ENCODE results near the gene SLC25A22. TPM values are rescaled to one million over a fixed set of nuclear protein-coding genes. Genes with fewer than 3 reads are reported as not detected.
A peak's percentile ranks its signal among the peaks of the same experiment; 100 is the strongest.

SLC25A22 gene
- total and polyA plus RNA-seq, 2 donors (not counting 1 experiment from before 2014, with no cell fraction given) = 25.7 to 45.7 TPM

DNA sequence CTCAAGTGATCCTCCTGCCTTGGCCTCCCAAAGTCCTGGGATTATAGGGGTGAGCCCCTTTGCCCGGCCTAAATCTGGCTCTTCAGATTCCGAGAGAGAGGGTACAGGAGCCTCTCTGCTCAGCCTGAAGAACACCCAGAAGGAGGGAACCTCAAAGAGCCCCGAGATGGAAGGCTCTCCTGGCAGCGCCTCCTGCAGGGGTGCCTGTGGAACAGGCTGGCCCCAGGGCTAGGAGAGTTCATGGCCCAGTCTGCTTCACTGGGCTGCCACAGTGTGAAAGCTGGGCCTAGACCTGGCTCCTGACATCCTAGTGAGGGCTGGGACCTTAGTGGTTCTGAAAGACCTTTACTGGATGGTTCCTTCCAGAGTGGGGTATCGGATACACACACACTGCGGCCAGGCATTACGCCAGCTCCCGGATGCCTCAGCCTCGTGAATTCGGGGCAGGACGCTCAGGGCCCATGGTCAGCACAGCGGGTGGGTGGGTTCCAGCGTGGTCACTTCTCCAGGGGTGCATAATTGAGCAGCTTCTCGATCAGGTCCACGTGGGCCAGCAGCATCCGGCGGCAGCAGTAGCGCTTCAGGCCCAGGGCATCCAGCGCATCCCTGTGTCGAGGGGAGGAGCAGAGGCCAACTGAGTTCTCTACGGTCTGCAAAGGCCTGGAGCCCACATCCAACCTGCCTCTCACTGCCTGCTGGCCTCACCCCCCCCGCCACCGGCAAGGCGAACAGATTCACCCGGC is 42.0 kb upstream of the SLC25A22 start:
- CTCF ChIA-PET = no interaction called here
- POLR2A ChIA-PET = interaction anchor here (0.7 to 5.2 kb wide), 2 partner anchors 15 to 21 kb away, joined by 4 to 29 read pairs; partner anchors contain the start of gene PNPLA2
- WGBS (ENCODE audit: insufficient coverage) = 96% methylated on average over 20 of the region's 25 CpGs
- H3K27ac ChIP-seq (ENCODE audit: low read length in 2 of 2) = no peak overlapping the region
- H3K9me3 ChIP-seq (ENCODE audit: control extremely low read depth in 1 of 3, control insufficient read depth in 2 of 3, insufficient read depth in 1 of 3, low read length in 2 of 3) = no peaks in the 10 kb centered on the region
- Mint-ChIP-seq H3K4me1 (peaks cover 27% of the 10 kb centered on the region), H3K9me3 (ENCODE audit: insufficient read depth) (no peaks in the 10 kb centered on the region), H3K4me3 (peak overlapping the region; percentile 72), H3K27me3 (no peaks in the 10 kb centered on the region), H3K27ac (peak overlapping the region; percentile 37)
- ATAC-seq (ENCODE audit: low read depth) = no peak
- peaks cover 20% of the 10 kb centered on the region for H3K79me2 ChIP-seq (ENCODE audit: control insufficient read depth, insufficient read depth, low read length)
- intact Hi-C loops (cut with micrococcal nuclease) = loop anchor here (5.0 kb wide), 1 partner anchor 1012 kb away; the partner anchor contains the start of gene LSP1
- H4K20me1 ChIP-seq (ENCODE audit: control insufficient read depth, insufficient read depth, low read length, poor library complexity, severe bottlenecking) = peaks cover 48% of the 10 kb centered on the region
- peaks cover 0 to 19% of the 10 kb centered on the region in 2 experiments for H3K36me3 ChIP-seq (replicated peaks in 1 of 2; ENCODE audit: control extremely low read depth in 1 of 2, control insufficient read depth in 1 of 2, extremely low read depth in 1 of 2, insufficient read depth in 2 of 2, low read length in 1 of 2)
- peaks cover 26 to 37% of the 10 kb centered on the region in 2 donors for H3K4me1 ChIP-seq (ENCODE audit: control insufficient read depth in 2 of 2, insufficient read depth in 2 of 2, low read length in 2 of 2)
- TF ChIP-seq CTCF (IDR thresholded peaks at IDR 0.05) = no peak
- TF ChIP-seq EZH2 (IDR thresholded peaks at IDR 0.05; ENCODE audit: borderline replicate concordance, insufficient read depth, low read depth, low read length, poor library complexity, severe bottlenecking) = no peak
- DNase-seq = no peak
- no peak overlapping the region for H3K4me3 ChIP-seq (ENCODE audit: control extremely low read depth in 1 of 5, extremely low read depth in 1 of 5, insufficient read depth in 1 of 5, low read depth in 2 of 5, low read length in 4 of 5)
- H3K4me2 ChIP-seq (replicated peaks; ENCODE audit: low read depth, low read length, poor library complexity, severe bottlenecking) = no peak overlapping the region
- H3K9ac ChIP-seq (ENCODE audit: low read length) = no peak overlapping the region
- H2AFZ ChIP-seq (ENCODE audit: insufficient read depth, low read depth, low read length, poor library complexity, severe bottlenecking) = no peak overlapping the region
- peaks cover 0 to 21% (median 7%) of the 10 kb centered on the region in 4 experiments for H3K27me3 ChIP-seq (replicated peaks in 1 of 4; ENCODE audit: control extremely low read depth in 1 of 4, control insufficient read depth in 3 of 4, insufficient read depth in 4 of 4, low read length in 3 of 4)

- POLR2A ChIA-PET = interaction anchor here (5.2 kb wide), 1 partner anchor 20 kb away, joined by 29 read pairs; the partner anchor contains the start of gene PNPLA2
Observed at GRCh38 chr11:839280-839623, 41.2 kb upstream of the SLC25A22 start.

More at GRCh38 chr11:839280-839623, 41.2 kb upstream of the SLC25A22 start:
- H3K27ac ChIP-seq (ENCODE audit: low read length in 2 of 2) = no peak overlapping the region
- peaks cover 20% of the 10 kb centered on the region for H3K79me2 ChIP-seq (ENCODE audit: control insufficient read depth, insufficient read depth, low read length)
- no peak overlapping the region for H2AFZ ChIP-seq (ENCODE audit: insufficient read depth, low read depth, low read length, poor library complexity, severe bottlenecking)
- Mint-ChIP-seq H3K27me3 (no peaks in the 10 kb centered on the region), H3K4me1 (peaks cover 22% of the 10 kb centered on the region), H3K9me3 (ENCODE audit: insufficient read depth) (no peaks in the 10 kb centered on the region), H3K4me3 (no peak overlapping the region), H3K27ac (no peak overlapping the region)
- no peak overlapping the region for H3K4me2 ChIP-seq (replicated peaks; ENCODE audit: low read depth, low read length, poor library complexity, severe bottlenecking)
- ATAC-seq (ENCODE audit: low read depth) (no peak), DNase-seq (no peak)
- H3K9ac ChIP-seq (ENCODE audit: low read length) = no peak overlapping the region
- H3K27me3 ChIP-seq (replicated peaks in 1 of 4; ENCODE audit: control extremely low read depth in 1 of 4, control insufficient read depth in 3 of 4, insufficient read depth in 4 of 4, low read length in 3 of 4) = peaks cover 0 to 22% (median 7%) of the 10 kb centered on the region in 4 experiments
- H3K4me3 ChIP-seq (ENCODE audit: control extremely low read depth in 1 of 5, extremely low read depth in 1 of 5, insufficient read depth in 1 of 5, low read depth in 2 of 5, low read length in 4 of 5) = no peak overlapping the region
- peaks cover 53% of the 10 kb centered on the region for H4K20me1 ChIP-seq (ENCODE audit: control insufficient read depth, insufficient read depth, low read length, poor library complexity, severe bottlenecking)
- peaks cover 0 to 19% of the 10 kb centered on the region in 2 experiments for H3K36me3 ChIP-seq (replicated peaks in 1 of 2; ENCODE audit: control extremely low read depth in 1 of 2, control insufficient read depth in 1 of 2, extremely low read depth in 1 of 2, insufficient read depth in 2 of 2, low read length in 1 of 2)
- H3K4me1 ChIP-seq (ENCODE audit: control insufficient read depth in 2 of 2, insufficient read depth in 2 of 2, low read length in 2 of 2) = peaks cover 20 to 35% of the 10 kb centered on the region in 2 donors
- CTCF ChIA-PET = no interaction called here
- no peaks in the 10 kb centered on the region for H3K9me3 ChIP-seq (ENCODE audit: control extremely low read depth in 1 of 3, control insufficient read depth in 2 of 3, insufficient read depth in 1 of 3, low read length in 2 of 3)
- intact Hi-C loops (cut with micrococcal nuclease) = no loop called here
- WGBS (ENCODE audit: insufficient coverage) = 95% methylated on average over 5 of the region's 5 CpGs
- no peak for TF ChIP-seq EZH2 (IDR thresholded peaks at IDR 0.05; ENCODE audit: borderline replicate concordance, insufficient read depth, low read depth, low read length, poor library complexity, severe bottlenecking)
- TF ChIP-seq CTCF (IDR thresholded peaks at IDR 0.05) = no peak
